HepG2 (cell line): ENCODE results near the gene MATK. TPM values are rescaled to one million over a fixed set of nuclear protein-coding genes. Genes with fewer than 3 reads are reported as not detected.
A peak's percentile ranks its signal among the peaks of the same experiment; 100 is the strongest.

ENCODE experiments used
- FIP1L1 ChIP-seq: fragments of 200-400 bp; formaldehyde crosslinking; IDR thresholded peaks from 2 replicates; pipeline ENCODE4 v1.6.1; 2018; ENCODE audit warnings: low read depth, mild to moderate bottlenecking, low read length, moderate library complexity, borderline replicate concordance; ENCODE audit not compliant: insufficient read depth
- FOXJ3 ChIP-seq: sonication (generic); formaldehyde crosslinking; IDR thresholded peaks from 2 replicates; pipeline ENCODE4 v1.4.0; 2020; ENCODE audit warnings: missing genetic modification reagents, mild to moderate bottlenecking, borderline replicate concordance
- KDM3A ChIP-seq: IDR thresholded peaks from 2 replicates; pipeline ENCODE4 v1.6.1; 2018; ENCODE audit warnings: low read depth, missing compliant biosample characterization
- KDM5B ChIP-seq: sonication (generic); formaldehyde crosslinking; IDR thresholded peaks from 2 replicates; pipeline ENCODE4 v1.4.0; 2020; ENCODE audit warnings: missing genetic modification reagents, mild to moderate bottlenecking, borderline replicate concordance
- MAF1 ChIP-seq: sonication (generic); formaldehyde crosslinking; IDR thresholded peaks from 2 replicates; pipeline ENCODE4 v1.5.0; 2020; ENCODE audit warnings: missing genetic modification reagents, borderline replicate concordance
- MTA1 ChIP-seq: sonication (generic); formaldehyde crosslinking; IDR thresholded peaks from 2 replicates; pipeline ENCODE4 v1.4.0; 2020; ENCODE audit warnings: missing genetic modification reagents, mild to moderate bottlenecking, borderline replicate concordance
- NBN ChIP-seq: fragments of 450-650 bp; conservative IDR thresholded peaks from 2 replicates; pipeline ENCODE4 v1.6.1; 2017
- RCOR2 ChIP-seq: IDR thresholded peaks from 2 replicates; pipeline ENCODE4 v1.6.1; 2016; ENCODE audit warnings: missing biosample characterization, missing genetic modification reagents
- SRF ChIP-seq: IDR thresholded peaks from 2 replicates; pipeline ENCODE4 v1.6.1; 2011; ENCODE audit warnings: mild to moderate bottlenecking, low read depth, low read length, moderate library complexity
- ZFX ChIP-seq: sonication (generic); formaldehyde crosslinking; IDR thresholded peaks from 2 replicates; pipeline ENCODE4 v1.4.0; 2020; ENCODE audit warnings: mild to moderate bottlenecking, low read depth, missing genetic modification reagents, moderate library complexity
- ZNF230 ChIP-seq: sonication (generic); formaldehyde crosslinking; IDR thresholded peaks from 2 replicates; pipeline ENCODE4 v1.4.0; 2020; ENCODE audit warnings: mild to moderate bottlenecking, missing genetic modification reagents
- ZNF256 ChIP-seq: sonication (generic); formaldehyde crosslinking; conservative IDR thresholded peaks from 2 replicates; pipeline ENCODE4 v1.4.0; 2020; ENCODE audit warnings: missing genetic modification reagents
- ZNF282 ChIP-seq: fragments of 450-650 bp; IDR thresholded peaks from 2 replicates; pipeline ENCODE4 v1.6.1; 2018; ENCODE audit not compliant: partially characterized antibody
- ZNF547 ChIP-seq: sonication (generic); formaldehyde crosslinking; IDR thresholded peaks from 2 replicates; pipeline ENCODE4 v1.5.1; 2020; ENCODE audit warnings: mild to moderate bottlenecking, missing genetic modification reagents
- ZNF572 ChIP-seq: sonication (generic); formaldehyde crosslinking; IDR thresholded peaks from 2 replicates; pipeline ENCODE4 v1.5.1; 2020; ENCODE audit warnings: mild to moderate bottlenecking, missing genetic modification reagents
- ZNF670 ChIP-seq: sonication (generic); formaldehyde crosslinking; IDR thresholded peaks from 2 replicates; pipeline ENCODE4 v1.8.0; 2022; ENCODE audit warnings: mild to moderate bottlenecking, missing genetic modification reagents, borderline replicate concordance
- ZNF768 ChIP-seq: sonication (generic); formaldehyde crosslinking; IDR thresholded peaks from 2 replicates; pipeline ENCODE4 v1.4.0; 2020; ENCODE audit warnings: missing genetic modification reagents
- ZNF792 ChIP-seq: IDR thresholded peaks from 2 replicates; pipeline ENCODE4 v1.6.1; 2016
- polyA plus RNA-seq, 8 experiments: library from polyadenylated mRNA; depleted of rRNA in 3 of 8; stranded (reverse) in 7 of 8; unstranded in 1 of 8; fragments of >200 nt; fragmentation: Illumina TruSeq in 4 of 8; extraction: Trizol in 4 of 8; gene quantifications; 2 replicates each; pipeline versions ENCODE4 v1.2.1 to v1.2.3, GENCODE V29; 2011 to 2016; ENCODE audit warnings: low read depth in 4 of 8, missing spikeins in 1 of 8, mixed read lengths in 1 of 8; ENCODE audit not compliant: insufficient read depth in 1 of 8
- total RNA-seq, 5 experiments: library from RNA; depleted of rRNA; stranded (reverse); fragments of >200 nt; fragmentation: Illumina TruSeq; extraction: Trizol; gene quantifications; 2 replicates each; pipeline ENCODE4 v1.2.3, GENCODE V29; 2016; ENCODE audit warnings: low read depth in 1 of 5
- TF ChIP-seq, protein P1 (sequence below): sonication (generic); formaldehyde crosslinking; IDR thresholded peaks from 2 replicates; pipeline ENCODE4 v1.4.0; 2020; ENCODE audit warnings: missing genetic modification reagents
- TF ChIP-seq, protein P2 (sequence below): sonication (generic); formaldehyde crosslinking; IDR thresholded peaks from 2 replicates; pipeline ENCODE4 v1.8.0; 2022; ENCODE audit warnings: mild to moderate bottlenecking, missing genetic modification reagents; ENCODE audit not compliant: insufficient replicate concordance
- TF ChIP-seq, protein P3 (sequence below): IDR thresholded peaks from 2 replicates; pipeline ENCODE4 v1.6.1; 2012; ENCODE audit warnings: low read depth, low read length, improper control_type of control experiment
- TF ChIP-seq, protein P4 (sequence below): sonication (generic); formaldehyde crosslinking; IDR thresholded peaks from 2 replicates; pipeline ENCODE4 v1.4.0; 2020; ENCODE audit warnings: missing genetic modification reagents, borderline replicate concordance
- TF ChIP-seq, protein P5 (sequence below): sonication (generic); formaldehyde crosslinking; IDR thresholded peaks from 2 replicates; pipeline ENCODE4 v1.4.0; 2020; ENCODE audit warnings: missing genetic modification reagents

Gene MATK
- total and polyA plus RNA-seq, 2 of the 13 experiments (the other 11 are each of a cell fraction or from before 2014, with no cell fraction given): 0.09 TPM; not detected in 1

DNA sequence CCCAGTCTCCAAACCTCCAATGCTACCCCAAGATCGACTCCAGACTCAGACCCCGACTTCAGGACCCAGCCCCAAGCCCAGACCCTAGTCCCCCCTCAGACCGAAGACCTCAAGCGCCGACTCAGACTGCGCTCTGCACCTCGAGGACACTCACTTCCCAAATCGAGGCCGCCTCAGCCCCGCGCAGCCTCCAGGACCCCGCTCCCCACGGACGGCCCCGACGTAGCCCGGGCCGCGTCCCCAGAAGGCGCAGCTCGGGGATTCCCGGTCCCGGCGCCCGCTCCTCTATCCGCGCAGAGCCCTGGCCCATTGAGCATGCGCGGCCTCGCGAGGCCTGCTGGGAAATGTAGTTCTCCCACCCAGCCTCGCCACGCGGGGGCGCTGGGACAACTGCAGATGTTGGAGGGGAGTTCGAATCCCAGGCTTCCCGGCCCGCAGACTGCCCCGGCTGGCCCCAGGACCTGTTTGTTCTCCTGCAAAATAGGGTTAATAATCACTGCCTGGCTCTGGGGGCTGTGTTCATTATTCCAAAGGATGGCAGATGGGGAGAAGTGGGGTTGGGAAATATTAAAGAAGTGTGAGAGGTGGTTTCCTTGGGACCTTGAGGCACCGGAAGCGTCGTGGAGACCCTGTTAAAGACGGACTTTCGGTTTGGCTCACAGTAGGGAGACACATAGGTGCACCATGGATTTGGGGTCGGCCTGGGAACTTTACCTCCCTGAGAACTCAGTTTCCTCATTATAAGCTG lies 24.6 kb downstream of the MATK start, which contains the start of gene APBA3 (continued):
- TF ChIP-seq, protein P1, sequence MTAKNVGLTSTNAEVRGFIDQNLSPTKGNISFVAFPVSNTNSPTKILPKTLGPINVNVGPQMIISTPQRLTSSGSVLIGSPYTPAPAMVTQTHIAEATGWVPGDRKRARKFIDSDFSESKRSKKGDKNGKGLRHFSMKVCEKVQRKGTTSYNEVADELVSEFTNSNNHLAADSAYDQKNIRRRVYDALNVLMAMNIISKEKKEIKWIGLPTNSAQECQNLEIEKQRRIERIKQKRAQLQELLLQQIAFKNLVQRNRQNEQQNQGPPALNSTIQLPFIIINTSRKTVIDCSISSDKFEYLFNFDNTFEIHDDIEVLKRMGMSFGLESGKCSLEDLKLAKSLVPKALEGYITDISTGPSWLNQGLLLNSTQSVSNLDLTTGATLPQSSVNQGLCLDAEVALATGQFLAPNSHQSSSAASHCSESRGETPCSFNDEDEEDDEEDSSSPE (CRISPR knock-in tag): peak; percentile 47; the same call in 1 of the 2 replicates
- TF ChIP-seq NBN (no peak), ZNF670 (CRISPR knock-in tag) (peak; percentile 48; the same call in 1 of the 2 replicates), FOXJ3 (no peak), ZNF230 (peak; percentile 31; the same call in 1 of the 2 replicates), ZNF547 (CRISPR knock-in tag) (peak; percentile 88; the same call in 1 of the 2 replicates), ZNF768 (peak; percentile 49; the same call in 1 of the 2 replicates), FIP1L1 (0 out of 2 replicates have a peak, but pooled peaks have one; percentile 72), KDM3A (no peak), ZNF792 (0 out of 2 replicates have a peak, but pooled peaks have one; percentile 29), ZNF572 (CRISPR knock-in tag) (peak; percentile 93), ZNF256 (CRISPR knock-in tag) (peak; percentile 82; the same call in 1 of the 2 replicates), MAF1 (CRISPR knock-in tag) (0 out of 2 replicates have a peak, but pooled peaks have one; percentile 63), ZNF282 (no peak), RCOR2 (CRISPR knock-in tag) (0 out of 2 replicates have a peak, but pooled peaks have one; percentile 57), ZFX (peak; percentile 36; the same call in 1 of the 2 replicates), MTA1 (CRISPR knock-in tag) (peak; percentile 61; the same call in 1 of the 2 replicates), SRF (no peak), KDM5B (CRISPR knock-in tag) (peak; percentile 45; the same call in 1 of the 2 replicates)
- TF ChIP-seq, protein P2, sequence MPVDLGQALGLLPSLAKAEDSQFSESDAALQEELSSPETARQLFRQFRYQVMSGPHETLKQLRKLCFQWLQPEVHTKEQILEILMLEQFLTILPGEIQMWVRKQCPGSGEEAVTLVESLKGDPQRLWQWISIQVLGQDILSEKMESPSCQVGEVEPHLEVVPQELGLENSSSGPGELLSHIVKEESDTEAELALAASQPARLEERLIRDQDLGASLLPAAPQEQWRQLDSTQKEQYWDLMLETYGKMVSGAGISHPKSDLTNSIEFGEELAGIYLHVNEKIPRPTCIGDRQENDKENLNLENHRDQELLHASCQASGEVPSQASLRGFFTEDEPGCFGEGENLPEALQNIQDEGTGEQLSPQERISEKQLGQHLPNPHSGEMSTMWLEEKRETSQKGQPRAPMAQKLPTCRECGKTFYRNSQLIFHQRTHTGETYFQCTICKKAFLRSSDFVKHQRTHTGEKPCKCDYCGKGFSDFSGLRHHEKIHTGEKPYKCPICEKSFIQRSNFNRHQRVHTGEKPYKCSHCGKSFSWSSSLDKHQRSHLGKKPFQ (CRISPR knock-in tag): peak; percentile 51
- TF ChIP-seq, protein P3, sequence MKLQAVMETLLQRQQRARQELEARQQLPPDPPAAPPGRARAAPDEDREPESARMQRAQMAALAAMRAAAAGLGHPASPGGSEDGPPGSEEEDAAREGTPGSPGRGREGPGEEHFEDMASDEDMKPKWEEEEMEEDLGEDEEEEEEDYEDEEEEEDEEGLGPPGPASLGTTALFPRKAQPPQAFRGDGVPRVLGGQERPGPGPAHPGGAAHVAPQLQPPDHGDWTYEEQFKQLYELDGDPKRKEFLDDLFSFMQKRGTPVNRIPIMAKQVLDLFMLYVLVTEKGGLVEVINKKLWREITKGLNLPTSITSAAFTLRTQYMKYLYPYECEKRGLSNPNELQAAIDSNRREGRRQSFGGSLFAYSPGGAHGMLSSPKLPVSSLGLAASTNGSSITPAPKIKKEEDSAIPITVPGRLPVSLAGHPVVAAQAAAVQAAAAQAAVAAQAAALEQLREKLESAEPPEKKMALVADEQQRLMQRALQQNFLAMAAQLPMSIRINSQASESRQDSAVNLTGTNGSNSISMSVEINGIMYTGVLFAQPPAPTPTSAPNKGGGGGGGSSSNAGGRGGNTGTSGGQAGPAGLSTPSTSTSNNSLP: peak; percentile 67; the same call in 1 of the 2 replicates
- TF ChIP-seq, protein P4, sequence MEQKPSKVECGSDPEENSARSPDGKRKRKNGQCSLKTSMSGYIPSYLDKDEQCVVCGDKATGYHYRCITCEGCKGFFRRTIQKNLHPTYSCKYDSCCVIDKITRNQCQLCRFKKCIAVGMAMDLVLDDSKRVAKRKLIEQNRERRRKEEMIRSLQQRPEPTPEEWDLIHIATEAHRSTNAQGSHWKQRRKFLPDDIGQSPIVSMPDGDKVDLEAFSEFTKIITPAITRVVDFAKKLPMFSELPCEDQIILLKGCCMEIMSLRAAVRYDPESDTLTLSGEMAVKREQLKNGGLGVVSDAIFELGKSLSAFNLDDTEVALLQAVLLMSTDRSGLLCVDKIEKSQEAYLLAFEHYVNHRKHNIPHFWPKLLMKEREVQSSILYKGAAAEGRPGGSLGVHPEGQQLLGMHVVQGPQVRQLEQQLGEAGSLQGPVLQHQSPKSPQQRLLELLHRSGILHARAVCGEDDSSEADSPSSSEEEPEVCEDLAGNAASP (CRISPR knock-in tag): 0 out of 2 replicates have a peak, but pooled peaks have one; percentile 32
- TF ChIP-seq, protein P5, sequence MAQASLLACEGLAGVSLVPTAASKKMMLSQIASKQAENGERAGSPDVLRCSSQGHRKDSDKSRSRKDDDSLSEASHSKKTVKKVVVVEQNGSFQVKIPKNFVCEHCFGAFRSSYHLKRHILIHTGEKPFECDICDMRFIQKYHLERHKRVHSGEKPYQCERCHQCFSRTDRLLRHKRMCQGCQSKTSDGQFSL: 0 out of 2 replicates have a peak, but pooled peaks have one; percentile 37
